Vagina (tissue), 2 donors: ENCODE measurements around the gene GMNN.

Experiments
- CTCF ChIP-seq, 3 experiments: fragments of 450-650 bp in 2 of 3; fragments of 200-600 bp in 1 of 3; sonication (generic) in 1 of 3; IDR thresholded peaks; one replicate each; pipeline ENCODE4 v1.5.1; 2017 to 2019; ENCODE audit warnings: antibody characterized with exemption in 3 of 3, mild to moderate bottlenecking in 2 of 3, moderate library complexity in 2 of 3
- POLR2A ChIP-seq, 2 donors: fragments of 450-650 bp; IDR thresholded peaks; one replicate each; pipeline ENCODE4 v1.6.1; 2017; ENCODE audit warnings: antibody characterized with exemption in 2 of 2, mild to moderate bottlenecking in 2 of 2, moderate library complexity in 2 of 2

- no peak for TF ChIP-seq CTCF (IDR thresholded peaks at IDR 0.05)
- TF ChIP-seq POLR2A (IDR thresholded peaks at IDR 0.05), result no peak
These were observed 20.4 kb downstream of the GMNN start for GRCh38 chr6:24795106-24795505.
